GM12874 (cell line): ENCODE results near the gene CHAMP1.
A peak's percentile ranks its signal among the peaks of the same experiment; 100 is the strongest.

Experiments used
- CTCF ChIP-seq: IDR thresholded peaks from 2 replicates; pipeline ENCODE4 v1.5.1; 2011; ENCODE audit warnings: low read depth, mild to moderate bottlenecking, control low read depth, low read length, moderate library complexity; ENCODE audit not compliant: insufficient read depth

CHAMP1 gene

GRCh38 chr13:114328034-114328433, 13.7 kb downstream of the CHAMP1 start:
- no peak for TF ChIP-seq CTCF

GRCh38 chr13:114328595-114328994, 14.3 kb downstream of the CHAMP1 start:
- TF ChIP-seq CTCF: no peak

- no peak for TF ChIP-seq CTCF
Measured at GRCh38 chr13:114330086-114330485, 15.8 kb downstream of the CHAMP1 start.

- no peak for TF ChIP-seq CTCF
Measured at GRCh38 chr13:114334305-114335053, 20.2 kb downstream of the CHAMP1 start.

GRCh38 chr13:114338959-114339358, 24.7 kb downstream of the CHAMP1 start:
- TF ChIP-seq CTCF: no peak

- TF ChIP-seq CTCF: peak; percentile 68
Measured at GRCh38 chr13:114339857-114340534, 25.7 kb downstream of the CHAMP1 start.

GRCh38 chr13:114341003-114341777, 26.9 kb downstream of the CHAMP1 start:
- no peak for TF ChIP-seq CTCF
